HG03571 (cell line): Measurements from ENCODE around the gene MARK2.
"Not testable (repeated sequence)": the region's sequence is repeated elsewhere in the genome, so short reads cannot be mapped to it uniquely, and the experiment has no call there.

ENCODE experiments used
- ATAC-seq: cut with Tn5 transposase; IDR thresholded peaks from one replicate; pipeline ENCODE4 v1.9.1; 2021; ENCODE audit not compliant: unreplicated experiment

Gene MARK2

DNA sequence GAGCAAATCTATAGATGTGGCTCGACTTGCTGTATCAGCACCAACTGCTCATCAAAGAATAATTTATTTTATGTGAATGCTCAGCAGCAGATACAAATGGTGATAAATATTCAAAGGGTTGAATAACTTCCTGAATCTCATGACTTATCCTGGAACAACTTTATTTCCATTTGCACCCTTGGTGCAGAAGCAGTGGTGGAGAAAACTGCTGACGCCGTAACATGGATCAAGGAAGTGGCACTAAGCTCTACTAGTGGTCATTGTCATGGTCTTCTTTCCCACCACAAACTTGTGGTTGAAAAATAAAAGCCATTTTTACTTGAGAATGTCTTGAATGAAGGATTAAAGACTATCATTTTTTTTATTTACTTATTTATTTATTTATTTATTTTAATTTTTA, 14.6 kb downstream of the MARK2 start:
- no peak for ATAC-seq

DNA sequence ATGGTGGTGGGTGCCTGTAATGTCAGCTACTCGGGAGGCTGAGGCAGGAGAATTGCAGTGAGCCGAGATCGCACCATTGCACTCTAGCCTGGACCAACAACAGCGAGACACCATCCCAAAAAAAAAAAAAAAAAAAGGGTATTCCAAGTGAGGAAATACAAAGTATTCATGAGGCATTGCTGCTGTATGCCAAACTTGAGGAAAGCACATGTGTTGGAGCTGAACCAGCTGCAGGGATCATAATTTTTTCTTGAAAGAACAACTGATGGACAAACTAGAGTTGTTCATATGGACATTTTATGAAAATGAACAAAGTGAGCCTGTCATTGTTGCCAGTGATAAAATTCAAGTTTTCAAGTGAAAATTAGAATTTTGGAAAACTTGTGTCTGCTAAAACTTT, 15.8 kb downstream of the MARK2 start:
- ATAC-seq, result no peak

DNA sequence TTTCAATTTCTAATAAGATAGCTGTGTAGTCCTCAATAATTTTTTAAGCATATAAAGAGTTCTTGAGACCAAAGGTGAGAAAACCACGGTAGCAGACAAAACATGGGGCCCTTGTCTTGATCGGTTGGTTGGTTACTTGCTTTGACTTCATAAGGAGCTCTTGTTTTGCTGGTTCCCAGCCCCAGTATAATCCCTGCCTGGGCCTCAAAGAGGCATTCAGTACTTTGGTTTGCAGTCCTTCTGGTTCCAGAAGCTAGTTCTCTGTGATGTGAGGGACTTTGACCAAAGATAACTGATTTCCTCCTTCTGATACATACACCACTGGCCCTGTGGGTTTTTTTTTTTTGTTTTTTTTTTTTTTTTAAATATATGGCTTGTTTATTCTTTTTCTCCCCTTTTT, 17.1 kb downstream of the MARK2 start:
- ATAC-seq, result no peak

DNA sequence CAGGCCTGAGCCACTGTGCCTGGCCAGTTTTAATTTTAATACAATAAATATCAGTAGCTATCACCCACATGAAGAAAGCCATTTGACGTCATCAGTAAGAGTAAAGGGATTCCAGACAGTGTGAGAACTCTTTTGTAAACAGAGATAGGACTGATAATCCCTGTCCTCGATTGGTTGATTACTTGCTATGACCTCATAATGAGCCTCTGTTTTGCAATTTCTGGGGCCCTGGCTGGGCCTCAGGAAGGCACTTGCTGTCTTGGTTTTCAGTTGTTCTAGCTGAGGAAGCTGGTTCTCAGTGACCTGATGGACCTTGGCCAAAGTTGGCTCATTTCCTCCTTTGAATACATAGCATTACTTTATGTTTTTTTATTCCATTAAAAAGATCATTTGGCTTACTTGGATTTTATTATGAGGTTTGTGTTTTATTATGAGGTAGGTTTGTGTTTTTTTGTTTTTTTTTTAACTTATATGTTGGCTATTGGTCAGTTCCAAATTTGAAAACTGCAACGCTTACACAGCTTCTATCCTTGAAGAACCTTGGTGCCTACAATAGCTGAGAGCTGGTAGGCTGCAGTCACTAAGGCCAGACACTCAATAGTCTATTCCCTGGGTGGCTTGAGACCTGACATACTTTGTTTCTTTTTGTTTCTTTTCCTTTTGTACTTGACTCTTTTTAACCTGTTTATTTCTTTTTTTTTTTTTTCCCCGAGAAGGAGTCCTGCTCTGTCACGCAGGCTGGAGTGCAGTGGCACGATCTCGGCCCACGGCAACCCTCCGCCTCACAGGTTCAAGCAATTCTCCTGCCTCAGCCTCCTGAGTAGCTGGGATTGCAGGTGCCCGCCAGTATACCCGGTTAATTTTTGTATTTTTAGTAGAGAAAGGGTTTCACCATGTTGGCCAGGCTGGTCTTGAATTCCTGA, 20.0 kb downstream of the MARK2 start:
- no peak for ATAC-seq

DNA sequence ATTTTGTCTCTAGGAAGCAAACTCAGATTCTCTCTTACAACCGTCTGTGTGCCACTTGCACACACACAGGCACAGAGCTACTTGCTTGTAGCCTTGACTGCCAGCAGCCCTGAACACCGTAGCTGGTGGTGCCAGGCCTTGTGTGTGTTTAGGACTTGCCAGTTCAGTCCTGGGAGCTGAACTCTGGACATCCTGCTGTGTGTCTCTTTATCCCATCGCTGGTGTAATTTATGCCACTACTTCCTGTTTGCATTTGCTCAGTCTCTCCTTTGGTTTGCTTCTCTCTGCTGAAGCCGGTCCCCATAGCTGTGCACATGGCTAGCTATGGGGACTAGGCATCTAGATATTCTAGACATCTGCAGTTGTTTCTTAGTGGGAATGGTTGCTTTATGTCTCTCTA, 24.0 kb downstream of the MARK2 start:
- no peak for ATAC-seq

DNA sequence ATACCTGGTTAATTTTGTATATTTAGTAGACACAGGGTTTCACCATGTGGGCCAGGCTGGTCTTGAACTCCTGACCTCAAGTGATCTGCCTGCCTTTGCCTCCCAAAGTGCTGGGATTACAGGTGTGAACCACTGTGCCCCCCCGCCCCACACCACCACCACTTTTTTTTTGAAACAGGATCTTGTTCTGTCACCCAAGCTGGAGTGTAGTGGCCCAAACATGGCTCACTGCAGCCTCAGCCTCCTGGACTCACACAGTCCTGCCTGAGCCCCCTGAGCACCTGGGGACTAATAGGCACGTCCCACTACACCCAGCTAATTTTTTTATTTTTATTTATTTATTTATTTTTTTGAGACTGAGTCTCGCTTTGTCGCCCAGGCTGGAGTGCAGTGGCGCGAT, 24.7 kb downstream of the MARK2 start:
- ATAC-seq, result not testable (repeated sequence)

DNA sequence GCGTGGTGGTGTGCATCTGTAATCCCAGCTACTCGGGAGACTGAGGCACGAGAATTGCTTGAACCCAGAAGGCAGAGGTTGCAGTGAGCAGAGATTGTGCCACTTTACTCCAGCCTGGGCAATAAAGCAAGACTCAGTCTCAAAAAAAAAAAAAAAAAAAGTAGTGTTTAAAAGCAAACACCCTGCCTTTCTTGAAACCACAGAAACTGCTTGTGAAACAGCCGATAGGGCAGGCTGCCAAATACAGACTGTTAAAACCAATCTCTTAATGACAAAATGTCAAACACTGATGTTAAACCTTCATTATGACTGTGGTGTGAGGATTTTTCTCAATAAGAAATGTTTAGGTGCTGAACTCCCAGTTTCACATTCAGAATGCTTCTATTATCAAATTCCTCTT, 27.3 kb downstream of the MARK2 start:
- ATAC-seq, result no peak

DNA sequence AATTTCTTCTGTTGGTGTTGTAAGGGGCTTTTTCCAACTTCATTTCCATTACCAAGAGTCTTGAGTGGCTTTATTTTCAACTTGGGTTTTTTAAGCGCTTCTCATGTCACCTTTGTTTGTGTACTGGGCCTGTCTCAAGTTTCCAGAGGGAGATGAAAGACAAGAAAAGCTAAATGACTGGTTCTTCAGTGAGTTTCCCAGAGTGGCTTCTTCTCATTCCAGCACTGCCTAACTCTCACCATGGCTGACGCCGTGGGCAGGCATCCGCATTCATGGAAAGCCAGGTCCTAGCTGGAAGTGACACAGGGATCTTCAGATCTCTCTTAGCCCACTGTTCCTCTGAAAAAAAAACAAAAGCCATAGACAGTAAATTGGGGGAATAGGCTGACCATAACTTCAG, 28.6 kb downstream of the MARK2 start:
- ATAC-seq, result no peak

DNA sequence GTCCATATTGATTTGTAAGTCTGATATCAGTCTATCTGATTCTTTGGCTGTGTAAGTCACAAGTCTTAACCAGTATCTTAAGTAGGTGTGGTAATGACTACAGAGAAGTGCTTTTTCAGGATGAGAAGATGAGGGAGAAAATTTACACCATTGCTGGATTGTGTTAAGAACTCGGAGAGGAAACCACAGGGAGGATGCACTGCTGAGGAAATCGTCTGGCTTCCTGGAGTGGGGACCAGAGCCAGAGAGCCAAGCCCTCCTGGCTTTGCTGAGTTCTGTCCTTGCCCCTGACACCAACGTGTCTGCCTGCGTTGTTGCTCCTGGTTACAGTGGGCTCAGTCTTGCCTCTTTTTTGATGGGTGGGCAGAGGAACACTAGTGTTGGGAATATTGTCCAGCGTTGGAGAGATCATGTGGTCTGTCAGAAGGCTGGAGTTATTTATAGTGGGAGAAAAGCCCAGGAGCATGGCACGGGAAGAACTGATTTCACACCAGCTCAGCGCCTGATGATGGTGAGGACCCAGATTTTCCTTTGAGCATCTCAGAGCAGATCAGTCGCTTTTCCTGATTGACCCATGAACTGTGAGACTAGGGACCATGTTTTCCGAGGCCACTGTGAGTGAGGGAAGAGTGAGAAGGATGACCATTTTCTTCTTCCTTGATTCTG, 29.6 kb downstream of the MARK2 start:
- ATAC-seq, result no peak

DNA sequence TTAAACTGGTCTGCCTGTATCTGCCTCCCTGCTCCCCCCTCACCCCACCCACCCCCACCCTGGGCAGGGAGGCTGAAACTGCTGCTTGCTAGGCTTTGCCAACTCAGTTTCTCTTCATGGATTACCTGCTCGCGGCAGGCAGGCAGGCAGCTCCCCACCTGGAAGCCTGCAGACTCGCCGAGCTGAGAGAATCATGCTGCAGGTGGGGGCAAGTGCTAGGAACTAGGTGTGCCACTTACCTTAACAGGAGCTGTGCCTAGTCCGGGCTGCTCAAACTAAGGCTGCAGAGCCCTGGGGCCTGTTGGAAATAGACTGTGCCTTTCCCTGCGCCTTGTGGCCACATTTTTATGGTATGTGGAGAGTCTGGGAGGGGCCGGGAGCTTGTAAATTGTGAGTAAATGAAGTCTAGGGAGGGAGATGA, 30.3 kb downstream of the MARK2 start:
- ATAC-seq, result no peak

DNA sequence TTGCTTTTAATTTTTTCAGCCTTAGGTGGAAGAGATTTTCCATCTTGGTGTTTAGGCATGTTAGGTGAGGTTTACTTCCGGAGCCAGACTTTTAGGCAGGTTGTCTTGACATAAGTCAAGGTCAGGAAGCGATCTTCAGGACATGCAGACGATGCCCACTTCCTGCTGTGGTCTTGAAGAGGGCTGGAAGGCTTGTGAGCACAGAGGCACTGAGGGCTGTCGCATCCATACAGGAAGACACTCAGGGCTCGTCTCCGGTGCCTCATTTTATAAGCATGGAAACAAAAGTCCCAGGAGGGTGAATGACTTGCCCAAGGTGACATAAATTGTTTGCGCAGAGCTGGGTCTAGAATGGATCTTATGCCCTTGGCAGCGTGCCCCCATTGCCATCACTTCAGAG, 30.8 kb downstream of the MARK2 start:
- no peak for ATAC-seq

DNA sequence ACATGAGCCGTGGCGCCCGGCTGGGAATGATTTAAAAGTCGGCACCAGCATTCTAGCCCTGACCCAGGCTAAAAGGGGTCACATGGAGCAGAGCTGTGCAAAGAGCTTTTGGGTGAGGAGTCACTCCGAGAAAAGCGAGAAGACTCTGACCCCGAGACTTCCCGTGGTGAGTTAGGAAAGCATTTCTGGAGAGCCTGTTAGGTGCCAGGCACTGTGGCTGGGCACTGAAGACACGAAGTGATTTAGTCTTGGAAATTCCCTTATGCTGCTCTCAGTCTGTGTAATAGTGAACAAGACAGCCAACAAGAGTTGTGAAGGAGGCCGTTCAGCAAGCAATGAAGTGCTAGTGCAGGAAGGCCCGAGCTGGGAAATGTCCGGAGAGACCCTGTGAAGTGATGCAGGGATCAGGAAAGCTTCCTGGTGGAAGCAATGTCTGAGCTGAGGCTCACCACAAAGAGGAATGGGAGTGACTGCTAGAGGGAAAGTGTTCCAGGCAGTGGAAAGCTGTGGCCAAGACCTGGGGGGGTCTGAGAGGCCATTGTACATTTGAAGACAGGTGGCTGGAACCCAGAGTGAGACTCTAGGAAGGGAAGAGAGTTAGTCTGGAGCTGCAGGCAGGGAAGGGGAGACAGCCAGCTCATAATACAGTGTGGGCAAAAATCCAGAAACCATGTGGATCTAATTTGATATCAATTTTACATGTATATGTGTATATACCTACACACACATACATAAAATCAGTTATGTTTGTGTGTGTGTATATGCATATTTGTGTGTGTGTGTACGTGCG, 31.6 kb downstream of the MARK2 start:
- no peak for ATAC-seq

DNA sequence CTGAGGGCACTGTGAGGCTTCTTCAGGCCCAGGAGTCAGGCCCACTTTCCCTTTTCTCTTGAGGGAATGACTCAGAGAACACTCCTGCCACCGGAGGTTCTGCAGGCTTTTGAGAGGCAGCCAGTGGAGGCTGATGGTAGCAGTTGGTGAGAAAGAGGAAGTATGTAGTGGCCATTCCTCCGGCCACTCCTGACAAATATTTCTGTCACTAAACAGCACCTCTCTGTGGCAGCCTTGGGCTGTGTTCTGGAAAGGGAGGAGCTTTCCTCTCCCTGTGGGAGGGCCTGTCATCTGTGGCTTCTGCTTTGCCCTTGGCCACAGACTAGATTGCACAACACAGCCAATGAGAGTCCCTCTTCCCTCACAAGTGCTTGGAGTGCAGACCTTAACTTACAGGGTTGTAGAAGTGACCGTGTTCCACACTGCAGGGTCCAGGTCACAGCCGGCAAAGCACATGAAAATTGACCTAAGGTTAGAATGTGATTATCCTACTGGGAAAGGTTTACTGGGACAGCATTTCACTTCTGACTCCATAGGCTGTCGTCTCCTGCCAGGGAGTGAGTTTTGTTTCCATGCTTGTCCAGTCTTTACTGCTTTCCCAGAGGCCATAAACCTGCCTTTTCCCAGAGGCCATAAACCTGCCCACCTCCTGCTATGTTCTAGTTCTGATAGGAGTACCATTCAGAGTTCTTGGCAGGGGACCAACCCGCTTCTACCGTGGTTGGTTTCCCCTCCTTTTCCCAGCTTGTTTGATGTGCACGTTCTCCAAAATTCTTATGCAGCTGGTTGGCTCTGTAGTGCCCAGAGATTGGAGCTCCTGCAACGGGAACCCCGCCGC, 33.3 kb downstream of the MARK2 start:
- peak; percentile 90 for ATAC-seq

DNA sequence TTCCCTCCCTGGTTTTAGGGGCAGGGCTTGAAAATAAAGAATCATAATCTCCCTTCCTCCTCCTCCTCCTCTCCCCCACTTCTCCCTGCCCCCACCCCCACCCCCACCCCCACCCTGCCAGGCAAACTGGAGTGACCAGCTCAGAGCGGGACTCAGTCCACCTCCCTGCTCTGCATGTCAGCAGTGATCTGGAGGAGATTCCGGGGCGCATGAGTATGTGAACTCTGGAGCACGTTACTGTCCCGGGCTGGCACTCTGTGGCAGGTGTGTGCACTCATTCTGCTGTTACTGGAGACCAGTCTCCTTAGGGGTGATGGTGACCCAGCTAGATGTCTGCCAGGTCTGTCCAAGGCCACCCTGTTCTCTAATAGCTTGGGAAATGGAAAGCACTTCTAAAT, 33.9 kb downstream of the MARK2 start:
- ATAC-seq, result no peak

DNA sequence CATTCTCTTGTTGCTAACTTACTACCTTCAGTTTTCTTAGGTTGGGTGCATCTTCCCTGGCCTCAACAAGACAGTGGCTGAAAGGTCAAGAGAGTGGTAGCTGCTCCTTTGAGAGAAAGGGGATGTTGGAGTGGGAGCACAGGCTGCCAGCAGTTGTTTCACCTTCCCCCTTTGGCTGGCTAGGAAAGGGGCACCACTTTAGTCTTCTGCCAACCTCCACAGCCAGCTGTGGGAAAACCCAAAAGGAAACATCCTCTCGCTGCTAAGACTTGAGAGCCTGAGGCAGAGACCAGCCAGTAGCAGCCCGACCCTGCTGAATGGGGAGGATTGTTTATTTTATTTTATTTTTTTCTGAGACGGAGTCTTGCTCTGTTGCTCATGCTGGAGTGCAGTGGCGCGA, 34.4 kb downstream of the MARK2 start:
- no peak for ATAC-seq

DNA sequence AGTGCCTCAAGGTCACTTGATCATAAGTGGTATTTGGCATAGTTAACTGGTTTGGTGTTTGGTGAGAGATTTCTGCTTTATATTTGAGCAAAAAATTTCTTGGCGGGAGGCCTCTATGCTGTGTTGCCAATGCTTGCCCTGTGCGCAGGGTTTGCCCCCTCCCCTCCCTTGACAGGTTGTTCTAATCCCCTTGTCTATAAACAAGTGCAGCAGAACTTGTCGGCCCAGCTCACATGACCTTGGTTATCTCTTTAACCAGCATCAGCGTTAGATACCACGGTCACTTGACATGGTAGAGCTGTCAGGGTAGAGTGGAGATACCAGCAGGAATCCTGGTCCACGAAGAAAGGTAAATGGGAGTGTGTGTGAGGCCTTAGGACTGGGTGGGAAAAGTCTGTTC, 35.6 kb downstream of the MARK2 start:
- no peak for ATAC-seq

DNA sequence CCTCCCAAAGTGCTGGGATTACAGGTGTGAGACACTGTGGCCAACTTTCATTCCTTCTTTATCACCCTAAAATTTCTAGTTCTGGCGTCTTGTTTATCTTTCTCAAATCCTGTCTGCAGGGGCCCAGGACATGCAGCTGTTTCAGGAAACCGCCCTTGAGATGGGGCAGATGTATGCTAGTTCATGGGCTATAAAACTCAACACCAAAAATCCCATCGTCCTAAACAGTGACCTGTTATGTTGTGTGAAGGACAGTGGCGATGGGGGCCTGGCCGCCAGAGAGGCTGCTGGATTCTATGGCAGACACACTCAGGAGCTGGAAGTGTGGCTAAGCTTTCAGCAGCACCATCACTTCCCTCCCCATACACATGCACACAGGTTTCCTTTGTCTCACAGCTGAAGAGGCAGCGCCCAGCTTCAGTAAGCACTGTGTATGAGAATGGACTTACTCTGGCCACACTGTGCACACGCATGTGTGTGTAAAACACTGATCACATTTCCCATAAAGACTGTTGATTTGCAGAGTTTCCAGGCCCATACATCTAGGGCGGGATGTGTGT, 36.7 kb downstream of the MARK2 start:
- no peak for ATAC-seq

DNA sequence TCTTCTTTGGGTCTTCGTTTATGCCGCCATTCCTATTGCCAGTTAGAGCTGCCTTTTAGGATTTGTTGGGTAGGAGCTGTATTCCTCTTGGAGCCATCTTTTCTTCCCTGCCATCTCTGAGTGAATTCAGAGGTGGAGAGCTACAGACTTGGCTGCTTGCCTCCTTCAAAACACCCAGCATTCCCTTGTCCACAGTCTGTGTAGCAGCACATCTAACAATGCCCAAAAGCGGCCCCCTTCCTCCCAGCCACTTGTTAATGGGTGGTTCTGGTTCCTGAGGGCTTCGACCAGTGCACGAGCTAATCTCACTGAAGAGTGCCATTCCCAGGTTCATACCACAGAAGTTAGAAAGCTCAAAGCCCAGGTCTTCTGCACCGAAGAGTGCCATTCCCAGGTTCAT, 37.7 kb downstream of the MARK2 start:
- ATAC-seq, result no peak

DNA sequence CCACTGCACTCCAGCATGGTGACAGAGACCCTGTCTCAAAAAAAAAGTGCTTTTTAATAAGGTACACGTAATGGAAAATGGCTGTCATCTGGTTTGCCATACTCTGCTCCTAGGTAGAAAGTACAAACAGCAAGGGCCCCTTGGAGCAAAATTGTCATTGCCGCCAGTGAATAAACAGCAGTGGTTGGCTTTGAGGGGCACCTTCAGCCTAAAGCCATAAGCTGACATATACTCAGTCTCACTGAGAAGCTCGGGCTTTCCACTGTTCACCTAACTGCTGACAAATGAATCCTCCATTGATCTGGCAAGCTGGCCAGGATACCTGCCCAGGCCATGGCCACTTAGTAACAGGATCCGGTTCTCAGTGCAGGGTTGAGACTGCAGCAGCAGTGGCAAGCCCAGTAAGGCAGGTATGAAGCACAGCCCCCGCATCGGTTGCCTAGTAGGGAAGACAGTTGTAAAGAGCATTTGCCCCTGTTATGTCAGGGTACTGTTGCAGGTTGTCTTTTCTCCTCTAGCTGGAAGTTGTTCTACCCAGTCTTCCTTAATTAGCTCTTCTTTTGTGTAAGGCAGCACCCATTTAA, 38.8 kb downstream of the MARK2 start:
- ATAC-seq, result no peak
